ENCODE results near the gene IGFBP5. TPM values are rescaled to one million over a fixed set of nuclear protein-coding genes. Genes with fewer than 3 reads are reported as not detected.

IGFBP5 gene
- total and polyA plus RNA-seq, 10 donors, result 5.0 to 114 (median 28.9) TPM

DNA sequence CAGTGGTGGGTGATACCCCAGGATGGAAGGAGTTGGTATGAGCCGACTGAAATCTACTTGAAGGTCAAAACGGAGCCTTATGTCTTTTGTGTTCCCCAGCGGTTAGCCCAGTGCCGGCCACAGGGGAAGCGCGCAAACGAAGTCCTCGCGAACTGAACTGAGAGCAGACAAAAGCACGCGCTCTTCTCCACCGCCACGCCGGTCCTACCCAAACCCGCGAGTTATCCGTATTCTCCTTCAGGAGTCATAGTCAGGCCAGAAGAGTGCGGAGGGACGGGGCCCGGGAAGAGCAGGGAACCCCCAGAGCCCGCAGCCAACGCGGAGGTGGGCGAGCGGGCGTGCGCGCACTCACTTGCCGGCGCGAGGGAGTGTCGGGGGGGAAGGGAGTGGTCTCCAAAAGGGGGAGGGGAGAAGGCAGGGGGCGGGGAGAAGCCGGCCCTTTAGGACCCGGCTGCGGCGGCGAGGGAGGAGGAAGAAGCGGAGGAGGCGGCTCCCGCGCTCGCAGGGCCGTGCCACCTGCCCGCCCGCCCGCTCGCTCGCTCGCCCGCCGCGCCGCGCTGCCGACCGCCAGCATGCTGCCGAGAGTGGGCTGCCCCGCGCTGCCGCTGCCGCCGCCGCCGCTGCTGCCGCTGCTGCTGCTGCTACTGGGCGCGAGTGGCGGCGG lies 62.3 kb downstream of the IGFBP5 start, which contains the start of gene IGFBP2:
Gene IGFBP2, plus strand, starts transcription at position 469 of the 664 bp plus-strand sequence. Its CDS starts 104 bp downstream, at position 573.
- Histone ChIP-seq H3K4me1 (peaks cover 0 to 53% (median 30%) of the 10 kb centered on the region in 6 donors), H3K9me3 (no peaks in the 10 kb centered on the region), H3K27me3 (replicated peaks in 1 of 7) (peaks cover 0 to 65% (median 22%) of the 10 kb centered on the region in 7 donors), H3K4me3 (peak within 1 kb of the TSS; percentile 34 to 72 (median 48)), H3K27ac (peak within 1 kb of the TSS in 7 of 8 donors; percentile 62 to 82 (median 74)), H3K36me3 (no peaks in the 10 kb centered on the region)
- DNase-seq, result no peak
- TF ChIP-seq POLR2A (IDR thresholded peaks at IDR 0.05), result no peak
- TF ChIP-seq POLR2AphosphoS5 (IDR thresholded peaks at IDR 0.05), result peak; percentile 11 to 69 (median 69)
- TF ChIP-seq, protein P1, sequence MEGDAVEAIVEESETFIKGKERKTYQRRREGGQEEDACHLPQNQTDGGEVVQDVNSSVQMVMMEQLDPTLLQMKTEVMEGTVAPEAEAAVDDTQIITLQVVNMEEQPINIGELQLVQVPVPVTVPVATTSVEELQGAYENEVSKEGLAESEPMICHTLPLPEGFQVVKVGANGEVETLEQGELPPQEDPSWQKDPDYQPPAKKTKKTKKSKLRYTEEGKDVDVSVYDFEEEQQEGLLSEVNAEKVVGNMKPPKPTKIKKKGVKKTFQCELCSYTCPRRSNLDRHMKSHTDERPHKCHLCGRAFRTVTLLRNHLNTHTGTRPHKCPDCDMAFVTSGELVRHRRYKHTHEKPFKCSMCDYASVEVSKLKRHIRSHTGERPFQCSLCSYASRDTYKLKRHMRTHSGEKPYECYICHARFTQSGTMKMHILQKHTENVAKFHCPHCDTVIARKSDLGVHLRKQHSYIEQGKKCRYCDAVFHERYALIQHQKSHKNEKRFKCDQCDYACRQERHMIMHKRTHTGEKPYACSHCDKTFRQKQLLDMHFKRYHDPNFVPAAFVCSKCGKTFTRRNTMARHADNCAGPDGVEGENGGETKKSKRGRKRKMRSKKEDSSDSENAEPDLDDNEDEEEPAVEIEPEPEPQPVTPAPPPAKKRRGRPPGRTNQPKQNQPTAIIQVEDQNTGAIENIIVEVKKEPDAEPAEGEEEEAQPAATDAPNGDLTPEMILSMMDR (IDR thresholded peaks at IDR 0.05 in 8 of 11, conservative IDR thresholded peaks at IDR 0.05 in 3 of 11), result no peak
- 0 to 3% (median 1%) methylated on average over 14 to 69 of the region's 70 CpGs for WGBS, 5 donors
- intact Hi-C loops (cut with DNase I; ENCODE audit: low total_unique reads), result no loop called here

DNA sequence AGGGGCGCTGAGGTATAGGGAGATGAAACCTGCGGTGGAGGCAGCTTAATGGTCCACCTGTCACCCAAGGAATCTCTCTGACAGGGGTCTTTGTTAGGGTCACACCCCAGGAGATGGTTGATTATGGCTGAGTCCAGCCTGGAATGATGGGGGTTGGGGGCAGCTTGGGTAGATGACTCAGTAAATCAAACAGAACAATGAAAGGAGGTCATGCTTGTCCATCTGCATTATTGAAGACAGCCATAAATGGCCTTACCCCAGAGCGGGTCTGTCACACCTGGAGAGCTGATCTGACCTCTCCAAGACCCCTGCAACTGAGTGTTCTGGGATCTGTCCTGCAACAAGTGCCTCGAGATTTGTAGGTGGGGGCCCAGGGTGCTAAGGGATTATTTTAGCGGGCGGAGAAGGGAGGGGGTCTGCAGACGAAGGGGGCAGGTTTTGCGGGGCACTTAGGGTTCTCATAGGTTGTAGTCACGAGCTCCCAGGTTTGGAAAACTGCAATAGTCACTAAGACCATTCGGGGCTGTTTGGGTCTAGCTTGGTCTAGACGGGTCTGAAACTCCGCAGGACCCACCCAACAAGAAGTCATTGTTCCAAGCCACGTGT lies 62.9 kb downstream of the IGFBP5 start:
- Histone ChIP-seq H3K27ac (peak overlapping the region in 1 of 8 donors; percentile 46), H3K27me3 (replicated peaks in 1 of 7) (peaks cover 0 to 59% (median 22%) of the 10 kb centered on the region in 7 donors), H3K4me3 (peak overlapping the region in 5 of 8 donors; percentile 22 to 72 (median 49)), H3K4me1 (peaks cover 0 to 46% (median 28%) of the 10 kb centered on the region in 6 donors), H3K36me3 (no peaks in the 10 kb centered on the region), H3K9me3 (no peaks in the 10 kb centered on the region)
- intact Hi-C loops (cut with DNase I; ENCODE audit: low total_unique reads), result no loop called here
- 42 to 53% (median 45%) methylated on average over 13 of the region's 13 CpGs for WGBS, 5 donors
- no peak for DNase-seq
- TF ChIP-seq POLR2A (IDR thresholded peaks at IDR 0.05) (no peak), POLR2AphosphoS5 (IDR thresholded peaks at IDR 0.05) (no peak)
- TF ChIP-seq, protein P1 (IDR thresholded peaks at IDR 0.05 in 8 of 11, conservative IDR thresholded peaks at IDR 0.05 in 3 of 11), result no peak

DNA sequence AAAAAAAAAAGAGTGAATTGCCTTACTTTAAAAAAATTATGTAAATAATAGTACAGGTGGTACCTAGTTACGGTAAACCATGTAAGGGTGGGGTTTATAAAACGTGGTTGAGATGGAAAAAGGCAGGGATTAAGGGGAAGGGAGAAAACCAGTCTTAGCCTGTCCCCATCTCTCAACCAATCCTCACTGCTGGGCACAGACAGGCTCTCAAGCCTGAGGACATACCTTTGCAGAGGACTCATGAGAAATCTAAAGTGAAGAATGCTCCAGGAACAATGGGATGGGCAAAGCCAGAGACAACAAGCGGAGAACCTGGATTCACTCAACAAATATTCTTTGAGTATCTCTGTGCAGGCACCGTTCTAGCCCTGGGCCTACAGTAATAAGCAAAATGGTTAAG lies 65.6 kb downstream of the IGFBP5 start:
- Histone ChIP-seq H3K4me3 (no peak overlapping the region), H3K27ac (no peak overlapping the region), H3K9me3 (no peaks in the 10 kb centered on the region), H3K36me3 (no peaks in the 10 kb centered on the region), H3K27me3 (replicated peaks in 1 of 7) (peaks cover 0 to 36% (median 18%) of the 10 kb centered on the region in 7 donors), H3K4me1 (peaks cover 0 to 20% (median 16%) of the 10 kb centered on the region in 6 donors)
- intact Hi-C loops (cut with DNase I; ENCODE audit: low total_unique reads), result no loop called here
- TF ChIP-seq, protein P1 (IDR thresholded peaks at IDR 0.05 in 8 of 11, conservative IDR thresholded peaks at IDR 0.05 in 3 of 11), result no peak
- TF ChIP-seq POLR2AphosphoS5 (IDR thresholded peaks at IDR 0.05) (no peak), POLR2A (IDR thresholded peaks at IDR 0.05) (no peak)
- WGBS, 5 donors, result 83 to 94% (median 89%) methylated on average over 4 of the region's 4 CpGs
- no peak for DNase-seq

DNA sequence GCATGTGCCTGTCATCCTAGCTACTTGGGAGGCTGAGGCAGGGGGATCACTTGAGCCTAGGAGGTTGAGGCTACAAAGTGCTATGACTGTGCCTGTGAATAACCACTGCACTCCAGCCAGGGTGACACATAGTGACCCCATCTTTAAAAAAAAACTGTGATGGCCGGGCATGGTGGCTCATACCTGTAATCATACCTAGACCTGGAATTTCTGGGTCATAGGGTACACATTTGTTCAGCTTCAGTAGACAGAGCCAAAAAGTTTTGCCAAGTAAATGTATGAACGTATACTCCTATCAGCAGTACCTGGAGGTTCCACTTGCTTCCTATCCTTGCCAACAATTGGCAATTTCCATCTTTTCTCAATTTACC lies 68.5 kb downstream of the IGFBP5 start:
- no peak for DNase-seq
- Histone ChIP-seq H3K9me3 (peaks cover 0 to 6% (median 0%) of the 10 kb centered on the region in 8 donors), H3K27me3 (replicated peaks in 1 of 7) (peaks cover 0 to 8% (median 0%) of the 10 kb centered on the region in 7 donors), H3K4me1 (no peaks in the 10 kb centered on the region), H3K4me3 (no peak overlapping the region), H3K36me3 (no peaks in the 10 kb centered on the region), H3K27ac (no peak overlapping the region)
- TF ChIP-seq POLR2AphosphoS5 (IDR thresholded peaks at IDR 0.05) (no peak), POLR2A (IDR thresholded peaks at IDR 0.05) (no peak)
- TF ChIP-seq, protein P1 (IDR thresholded peaks at IDR 0.05 in 8 of 11, conservative IDR thresholded peaks at IDR 0.05 in 3 of 11), result no peak
- WGBS, 5 donors, result 76 to 93% (median 83%) methylated on average over 2 of the region's 2 CpGs
- intact Hi-C loops (cut with DNase I; ENCODE audit: low total_unique reads), result no loop called here

Data from spleen (tissue), 11 donors.